HG03196 (cell line): Measurements from ENCODE around the gene SNRNP48.

Experiments used
- ATAC-seq: cut with Tn5 transposase; IDR thresholded peaks from one replicate; pipeline ENCODE4 v1.9.1; 2021; ENCODE audit not compliant: unreplicated experiment

The SNRNP48 gene

DNA sequence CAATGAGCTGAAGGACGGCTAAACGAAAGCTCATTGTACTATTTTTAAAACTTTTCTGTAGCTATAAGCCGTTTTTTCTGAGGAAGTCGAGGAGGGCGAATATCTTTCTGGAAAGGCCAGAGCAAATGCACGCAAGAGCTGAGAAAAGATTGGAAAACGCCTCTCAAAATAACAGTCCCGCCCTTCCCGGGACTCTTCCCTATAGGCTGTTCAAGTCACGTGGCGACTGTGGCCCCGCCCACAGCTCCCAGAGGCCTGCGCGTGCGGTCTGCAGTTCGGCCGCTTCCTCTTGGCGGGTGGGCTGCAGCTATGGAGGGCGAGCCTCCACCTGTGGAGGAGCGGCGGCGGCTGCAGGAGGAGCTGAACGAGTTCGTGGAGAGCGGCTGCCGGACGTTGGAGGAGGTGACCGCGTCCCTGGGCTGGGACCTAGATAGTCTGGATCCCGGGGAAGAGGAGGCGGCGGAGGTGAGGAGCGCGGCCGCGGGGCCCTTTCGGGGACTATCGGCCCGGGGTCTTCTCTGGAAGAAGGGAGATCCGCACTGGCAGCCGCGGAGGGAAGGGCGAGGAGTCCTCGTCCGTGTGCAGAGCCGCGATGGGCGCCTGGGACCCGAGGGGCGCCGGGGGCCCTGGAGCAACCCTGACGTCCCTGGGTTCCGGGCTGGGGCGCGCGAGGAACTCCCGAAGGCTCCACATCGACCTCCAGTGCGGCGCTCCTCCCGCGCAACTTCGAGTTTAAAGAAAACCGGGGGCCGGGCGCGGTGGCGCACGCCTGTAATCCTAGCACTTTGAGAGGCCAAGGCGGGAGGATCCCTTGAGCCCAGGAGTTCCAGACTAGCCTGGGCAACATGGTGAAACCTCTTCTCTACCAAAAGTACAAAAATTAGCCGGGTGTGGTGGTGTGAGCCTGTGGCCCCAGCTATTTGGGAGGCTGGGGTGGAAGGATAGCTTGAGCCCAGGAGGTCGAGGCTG, at the start of gene SNRNP48:
Gene SNRNP48 (plus strand): TSS at position 250 of the 969 bp plus-strand sequence. CDS start 60 bp downstream, at position 310.
- ATAC-seq, result peak; percentile 100

DNA sequence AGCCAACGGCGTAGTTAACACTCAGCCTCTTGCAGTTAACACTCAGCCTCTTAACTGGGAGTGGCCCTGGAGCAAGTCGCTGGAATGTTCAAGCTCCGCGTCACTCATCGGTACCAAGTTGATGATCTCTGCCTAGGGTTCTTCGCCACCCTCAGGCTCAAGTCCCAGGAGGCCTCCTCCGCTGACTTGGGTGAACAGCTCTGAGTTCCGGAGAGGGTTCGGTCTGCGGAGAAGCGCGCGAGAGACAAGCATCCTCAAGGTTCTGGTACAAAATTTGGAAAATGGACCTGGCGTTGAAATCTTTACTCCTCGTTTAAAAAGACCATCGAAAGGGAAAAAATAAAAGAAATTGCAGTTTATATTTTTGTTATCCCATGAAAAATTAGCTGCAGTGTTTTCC, 49.4 kb upstream of the SNRNP48 start:
- no peak for ATAC-seq

DNA sequence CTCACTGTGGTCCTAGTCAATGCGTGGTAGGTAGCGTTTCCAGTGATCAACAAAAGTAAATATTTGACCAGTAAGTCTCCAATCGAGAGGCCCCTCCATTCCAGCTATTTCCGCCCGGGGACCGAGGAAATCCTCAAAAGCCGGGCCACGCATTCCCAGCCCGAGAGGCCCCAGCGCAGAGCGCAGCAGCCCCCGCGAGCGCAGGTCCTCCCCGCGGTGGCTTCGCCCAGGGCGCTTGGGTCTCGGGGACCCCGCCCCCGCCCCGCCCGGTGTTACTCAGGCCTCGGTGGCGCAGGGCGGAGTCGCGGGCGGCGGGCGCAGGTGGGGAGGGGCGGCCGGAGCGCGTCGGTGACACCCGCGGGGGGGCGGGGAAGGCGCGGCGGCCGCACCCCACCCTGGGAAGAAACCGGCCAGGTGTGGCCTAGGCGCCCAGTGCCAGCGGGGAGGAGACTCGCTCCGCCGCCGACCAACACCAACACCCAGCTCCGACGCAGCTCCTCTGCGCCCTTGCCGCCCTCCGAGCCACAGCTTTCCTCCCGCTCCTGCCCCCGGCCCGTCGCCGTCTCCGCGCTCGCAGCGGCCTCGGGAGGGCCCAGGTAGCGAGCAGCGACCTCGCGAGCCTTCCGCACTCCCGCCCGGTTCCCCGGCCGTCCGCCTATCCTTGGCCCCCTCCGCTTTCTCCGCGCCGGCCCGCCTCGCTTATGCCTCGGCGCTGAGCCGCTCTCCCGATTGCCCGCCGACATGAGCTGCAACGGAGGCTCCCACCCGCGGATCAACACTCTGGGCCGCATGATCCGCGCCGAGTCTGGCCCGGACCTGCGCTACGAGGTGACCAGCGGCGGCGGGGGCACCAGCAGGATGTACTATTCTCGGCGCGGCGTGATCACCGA, 48.6 kb upstream of the SNRNP48 start, which contains the start of gene DSP:
Gene DSP (plus strand): TSS at position 497 of the 890 bp plus-strand sequence. CDS start 245 bp downstream, at position 742.
- no peak for ATAC-seq

- no peak for ATAC-seq
Measured at GRCh38 chr6:7542065-7542873, 47.7 kb upstream of the SNRNP48 start.

- ATAC-seq, result no peak
Measured at GRCh38 chr6:7542874-7543624, 46.9 kb upstream of the SNRNP48 start.

GRCh38 chr6:7543789-7544424, 46.1 kb upstream of the SNRNP48 start:
- ATAC-seq, result no peak

- no peak for ATAC-seq
Measured at GRCh38 chr6:7544597-7544996, 45.4 kb upstream of the SNRNP48 start.

- no peak for ATAC-seq
Measured at GRCh38 chr6:7545316-7546019, 44.5 kb upstream of the SNRNP48 start.

GRCh38 chr6:7546020-7546369, 44.0 kb upstream of the SNRNP48 start:
- no peak for ATAC-seq

DNA sequence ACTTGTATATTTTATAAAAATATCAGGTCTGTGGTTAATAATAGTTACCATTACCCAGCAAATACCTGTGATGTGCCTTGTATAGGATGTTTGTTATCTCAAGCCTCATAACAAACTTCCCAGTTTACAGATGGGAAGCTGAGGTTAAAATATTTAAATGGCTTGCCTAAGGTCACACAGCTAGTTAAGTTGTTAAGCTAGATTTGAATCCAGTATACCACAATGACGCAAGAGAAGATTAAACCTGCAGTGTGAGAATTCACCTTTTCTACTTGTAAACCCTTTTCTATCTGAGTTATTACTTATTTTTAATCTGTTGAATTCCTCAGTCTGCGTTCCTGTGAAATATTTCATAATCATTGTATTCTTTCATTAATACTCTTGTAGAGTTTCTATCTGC, 43.6 kb upstream of the SNRNP48 start:
- ATAC-seq, result no peak

GRCh38 chr6:7546896-7547295, 43.1 kb upstream of the SNRNP48 start:
- ATAC-seq, result no peak

GRCh38 chr6:7547315-7547714, 42.7 kb upstream of the SNRNP48 start:
- ATAC-seq, result no peak

- ATAC-seq, result no peak
Measured at GRCh38 chr6:7550433-7550801, 39.6 kb upstream of the SNRNP48 start.

- ATAC-seq, result no peak
Measured at GRCh38 chr6:7554533-7555275, 35.3 kb upstream of the SNRNP48 start.

GRCh38 chr6:7555671-7556070, 34.3 kb upstream of the SNRNP48 start:
- ATAC-seq, result no peak

DNA sequence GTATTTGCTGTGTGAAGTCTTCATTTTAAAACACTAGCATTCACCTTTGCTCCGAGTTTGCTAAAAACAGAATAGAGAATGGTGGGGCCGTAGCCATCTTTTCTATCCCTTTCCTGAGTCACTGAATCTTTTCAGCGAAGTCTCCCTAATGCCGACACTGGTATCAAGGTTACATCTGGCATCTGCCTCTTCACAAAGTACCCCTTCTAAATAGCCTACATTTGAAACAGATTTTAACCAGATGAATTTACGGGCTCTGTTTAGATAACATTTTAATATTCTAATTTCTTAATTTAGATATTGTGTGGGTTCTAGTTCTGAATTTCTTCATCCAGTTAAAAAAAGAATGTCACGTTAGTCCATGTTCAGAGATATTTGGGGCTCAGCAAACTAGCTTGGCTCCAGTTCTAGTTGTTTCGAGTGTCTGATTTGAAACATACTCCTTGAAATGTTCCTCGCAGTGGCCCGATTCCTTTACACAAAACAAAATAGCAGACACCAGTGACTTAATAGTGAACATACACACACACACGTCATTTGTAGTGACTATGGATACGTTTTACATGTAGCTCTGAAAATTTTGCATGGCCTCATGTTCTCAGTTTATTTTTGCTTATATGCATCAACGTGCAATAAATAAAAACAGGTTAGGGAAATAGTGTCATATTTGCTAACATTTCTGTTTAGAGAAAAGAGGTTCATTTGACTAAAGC, 33.4 kb upstream of the SNRNP48 start:
- no peak for ATAC-seq

GRCh38 chr6:7557652-7558051, 32.3 kb upstream of the SNRNP48 start:
- ATAC-seq, result no peak

DNA sequence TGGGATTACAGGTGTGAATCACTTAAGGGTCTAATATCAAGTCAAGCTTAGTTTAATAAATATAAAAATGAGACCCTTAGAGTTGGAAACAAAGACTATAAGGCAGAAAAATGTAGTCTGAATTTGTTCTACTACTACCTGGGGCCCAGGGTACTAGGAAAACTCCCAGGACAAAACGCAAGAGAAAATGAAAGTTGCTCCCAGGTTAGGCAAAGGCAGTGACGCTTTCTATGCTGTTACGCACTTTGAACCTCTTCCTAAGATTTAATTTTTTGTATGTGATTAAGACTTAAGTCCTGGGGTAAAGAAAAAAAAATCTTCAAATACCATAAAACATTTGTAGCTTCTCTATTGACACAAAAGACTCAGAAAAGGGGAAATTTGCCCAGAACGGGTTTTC, 31.2 kb upstream of the SNRNP48 start:
- ATAC-seq, result no peak
